Measurements from ENCODE around the gene SDR39U1.

GRCh38 chr14:24411443-24412389 is 30.9 kb downstream of the SDR39U1 start:
- TF ChIP-seq, protein P1, sequence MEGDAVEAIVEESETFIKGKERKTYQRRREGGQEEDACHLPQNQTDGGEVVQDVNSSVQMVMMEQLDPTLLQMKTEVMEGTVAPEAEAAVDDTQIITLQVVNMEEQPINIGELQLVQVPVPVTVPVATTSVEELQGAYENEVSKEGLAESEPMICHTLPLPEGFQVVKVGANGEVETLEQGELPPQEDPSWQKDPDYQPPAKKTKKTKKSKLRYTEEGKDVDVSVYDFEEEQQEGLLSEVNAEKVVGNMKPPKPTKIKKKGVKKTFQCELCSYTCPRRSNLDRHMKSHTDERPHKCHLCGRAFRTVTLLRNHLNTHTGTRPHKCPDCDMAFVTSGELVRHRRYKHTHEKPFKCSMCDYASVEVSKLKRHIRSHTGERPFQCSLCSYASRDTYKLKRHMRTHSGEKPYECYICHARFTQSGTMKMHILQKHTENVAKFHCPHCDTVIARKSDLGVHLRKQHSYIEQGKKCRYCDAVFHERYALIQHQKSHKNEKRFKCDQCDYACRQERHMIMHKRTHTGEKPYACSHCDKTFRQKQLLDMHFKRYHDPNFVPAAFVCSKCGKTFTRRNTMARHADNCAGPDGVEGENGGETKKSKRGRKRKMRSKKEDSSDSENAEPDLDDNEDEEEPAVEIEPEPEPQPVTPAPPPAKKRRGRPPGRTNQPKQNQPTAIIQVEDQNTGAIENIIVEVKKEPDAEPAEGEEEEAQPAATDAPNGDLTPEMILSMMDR (tag by site-specific recombination; IDR thresholded peaks at IDR 0.05): peak; percentile 42; the same call in 1 of the 2 replicates
- TF ChIP-seq MYNN (tag by site-specific recombination; IDR thresholded peaks at IDR 0.05; ENCODE audit: borderline replicate concordance) (no peak), YY1 (tag by site-specific recombination; IDR thresholded peaks at IDR 0.05) (no peak), HOXC10 (CRISPR knock-in tag; IDR thresholded peaks at IDR 0.05) (no peak), ZBTB8A (tag by site-specific recombination; IDR thresholded peaks at IDR 0.05) (no peak), ZFP37 (tag by site-specific recombination; IDR thresholded peaks at IDR 0.05) (no peak), ZNF146 (tag by site-specific recombination; IDR thresholded peaks at IDR 0.05) (no peak), ZNF24 (tag by site-specific recombination; IDR thresholded peaks at IDR 0.05) (no peak), TSHZ1 (tag by site-specific recombination; IDR thresholded peaks at IDR 0.05; ENCODE audit: borderline replicate concordance) (no peak)
- TF ChIP-seq, protein P2, sequence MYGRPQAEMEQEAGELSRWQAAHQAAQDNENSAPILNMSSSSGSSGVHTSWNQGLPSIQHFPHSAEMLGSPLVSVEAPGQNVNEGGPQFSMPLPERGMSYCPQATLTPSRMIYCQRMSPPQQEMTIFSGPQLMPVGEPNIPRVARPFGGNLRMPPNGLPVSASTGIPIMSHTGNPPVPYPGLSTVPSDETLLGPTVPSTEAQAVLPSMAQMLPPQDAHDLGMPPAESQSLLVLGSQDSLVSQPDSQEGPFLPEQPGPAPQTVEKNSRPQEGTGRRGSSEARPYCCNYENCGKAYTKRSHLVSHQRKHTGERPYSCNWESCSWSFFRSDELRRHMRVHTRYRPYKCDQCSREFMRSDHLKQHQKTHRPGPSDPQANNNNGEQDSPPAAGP (tag by site-specific recombination; IDR thresholded peaks at IDR 0.05): no peak
